Ishikawa (cell line): ENCODE measurements around the gene KIF6.

Source experiments
- CEBPB ChIP-seq: IDR thresholded peaks from 2 replicates; pipeline ENCODE4 v1.6.1; 2012
- CREB1 ChIP-seq: IDR thresholded peaks from 2 replicates; pipeline ENCODE4 v1.6.1; 2012; ENCODE audit warnings: low read depth
- EGR1 ChIP-seq: IDR thresholded peaks from 2 replicates; pipeline ENCODE4 v1.6.1; 2012
- EP300 ChIP-seq: IDR thresholded peaks from 2 replicates; pipeline ENCODE4 v1.6.1; 2012; ENCODE audit warnings: borderline replicate concordance
- MAX ChIP-seq: IDR thresholded peaks from 2 replicates; pipeline ENCODE4 v1.6.1; 2012
- RAD21 ChIP-seq: IDR thresholded peaks from 2 replicates; pipeline ENCODE4 v1.6.1; 2012; ENCODE audit warnings: low read depth
- REST ChIP-seq: IDR thresholded peaks from 2 replicates; pipeline ENCODE4 v1.6.1; 2012; ENCODE audit warnings: low read depth, mild to moderate bottlenecking
- TAF1 ChIP-seq: IDR thresholded peaks from 2 replicates; pipeline ENCODE4 v1.6.1; 2012; ENCODE audit warnings: low read depth, mild to moderate bottlenecking
- USF1 ChIP-seq: IDR thresholded peaks from 2 replicates; pipeline ENCODE4 v1.6.1; 2012
- YY1 ChIP-seq: IDR thresholded peaks from 2 replicates; pipeline ENCODE4 v1.6.1; 2012; ENCODE audit warnings: low read depth
- ZBTB7A ChIP-seq: IDR thresholded peaks from 2 replicates; pipeline ENCODE4 v1.6.1; 2012; ENCODE audit warnings: low read depth

- no peak for TF ChIP-seq CREB1
- TF ChIP-seq MAX = no peak
- no peak for TF ChIP-seq YY1
- TF ChIP-seq EP300 = no peak
- no peak for TF ChIP-seq USF1
- TF ChIP-seq TAF1 = no peak
- TF ChIP-seq RAD21 = no peak
- TF ChIP-seq CEBPB = no peak
- TF ChIP-seq REST = no peak
- TF ChIP-seq EGR1 = no peak
- TF ChIP-seq ZBTB7A = no peak
Measured at GRCh38 chr6:39688494-39688893, 36.7 kb downstream of the KIF6 start.
